ENCODE results near the gene PLEKHA7. TPM values are rescaled to one million over a fixed set of nuclear protein-coding genes. Genes with fewer than 3 reads are reported as not detected.
"Not testable (repeated sequence)": the region's sequence is repeated elsewhere in the genome, so short reads cannot be mapped to it uniquely, and the experiment has no call there.

PLEKHA7 gene
- total RNA-seq, 1 donor from 2014 or later = 77.1 TPM

DNA sequence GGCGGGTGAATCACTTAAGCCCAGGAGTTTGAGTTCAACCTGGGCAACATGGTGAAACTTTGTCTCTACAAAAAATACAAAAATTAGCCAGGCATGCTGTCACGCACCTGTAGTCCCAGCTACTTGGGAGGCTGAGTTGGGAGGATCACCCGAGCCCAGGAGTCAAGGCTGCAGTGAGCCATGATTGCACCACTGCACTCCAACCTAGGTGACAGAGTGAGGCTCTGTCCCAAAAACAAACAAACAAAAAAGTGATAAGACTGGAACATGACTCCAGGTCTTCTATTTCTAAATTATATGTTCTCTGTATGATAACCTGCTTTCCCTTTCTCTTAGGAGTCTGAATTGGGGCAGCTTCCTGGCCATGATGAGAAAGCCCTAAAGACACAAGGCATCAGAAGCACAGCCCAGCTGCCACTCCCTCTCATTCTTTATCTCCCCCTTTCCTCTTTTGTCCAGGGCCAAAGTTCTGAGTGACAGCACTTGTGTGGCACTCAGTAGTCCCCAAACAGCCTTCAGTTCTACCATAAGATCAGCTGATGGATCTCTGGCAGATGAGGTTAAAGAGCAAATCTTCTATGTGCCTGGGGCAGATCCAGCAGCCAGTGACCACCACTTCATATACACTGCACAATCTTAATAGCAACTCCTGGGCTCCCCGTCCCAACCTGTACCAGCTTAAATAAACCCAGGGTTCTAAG lies 139.8 kb downstream of the PLEKHA7 start:
- no peak overlapping the region for H3K27ac Mint-ChIP-seq
- no peaks in the 10 kb centered on the region for H3K27me3 Mint-ChIP-seq
- no peaks in the 10 kb centered on the region for H3K9me3 Mint-ChIP-seq (ENCODE audit: low read depth)
- TF ChIP-seq, protein P1, sequence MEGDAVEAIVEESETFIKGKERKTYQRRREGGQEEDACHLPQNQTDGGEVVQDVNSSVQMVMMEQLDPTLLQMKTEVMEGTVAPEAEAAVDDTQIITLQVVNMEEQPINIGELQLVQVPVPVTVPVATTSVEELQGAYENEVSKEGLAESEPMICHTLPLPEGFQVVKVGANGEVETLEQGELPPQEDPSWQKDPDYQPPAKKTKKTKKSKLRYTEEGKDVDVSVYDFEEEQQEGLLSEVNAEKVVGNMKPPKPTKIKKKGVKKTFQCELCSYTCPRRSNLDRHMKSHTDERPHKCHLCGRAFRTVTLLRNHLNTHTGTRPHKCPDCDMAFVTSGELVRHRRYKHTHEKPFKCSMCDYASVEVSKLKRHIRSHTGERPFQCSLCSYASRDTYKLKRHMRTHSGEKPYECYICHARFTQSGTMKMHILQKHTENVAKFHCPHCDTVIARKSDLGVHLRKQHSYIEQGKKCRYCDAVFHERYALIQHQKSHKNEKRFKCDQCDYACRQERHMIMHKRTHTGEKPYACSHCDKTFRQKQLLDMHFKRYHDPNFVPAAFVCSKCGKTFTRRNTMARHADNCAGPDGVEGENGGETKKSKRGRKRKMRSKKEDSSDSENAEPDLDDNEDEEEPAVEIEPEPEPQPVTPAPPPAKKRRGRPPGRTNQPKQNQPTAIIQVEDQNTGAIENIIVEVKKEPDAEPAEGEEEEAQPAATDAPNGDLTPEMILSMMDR (IDR thresholded peaks at IDR 0.05; ENCODE audit: unreplicated experiment) = no peak
- no peak for DNase-seq (ENCODE audit: low spot score, unreplicated experiment)
- peaks cover under 1% of the 10 kb centered on the region for H3K36me3 Mint-ChIP-seq (ENCODE audit: insufficient read depth)
- H3K4me1 Mint-ChIP-seq (ENCODE audit: low read depth) = peaks cover 36% of the 10 kb centered on the region
- H3K4me3 Mint-ChIP-seq (ENCODE audit: low read depth) = no peak overlapping the region

DNA sequence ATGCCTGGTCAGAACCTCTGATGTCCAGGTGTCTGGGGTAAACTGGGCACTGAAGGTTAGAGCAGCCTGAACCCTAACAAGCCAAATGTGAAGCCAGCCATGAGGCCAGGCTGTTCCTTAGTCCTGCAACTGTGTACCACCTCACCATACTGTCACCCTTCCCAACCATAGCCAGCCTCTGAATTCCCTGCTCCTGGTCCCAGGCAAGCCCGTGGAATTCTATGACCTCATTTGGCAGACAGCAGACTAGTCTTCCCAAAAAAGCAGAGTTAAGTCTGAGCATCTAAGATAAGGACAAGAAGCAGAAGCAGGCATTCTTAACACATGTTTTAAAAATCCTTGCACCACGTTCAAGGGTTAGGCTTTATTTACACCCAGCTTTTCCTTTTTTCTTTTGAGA lies 140.9 kb downstream of the PLEKHA7 start:
- H3K36me3 Mint-ChIP-seq (ENCODE audit: insufficient read depth) = peaks cover 6% of the 10 kb centered on the region
- no peak overlapping the region for H3K4me3 Mint-ChIP-seq (ENCODE audit: low read depth)
- TF ChIP-seq, protein P1 (IDR thresholded peaks at IDR 0.05; ENCODE audit: unreplicated experiment) = no peak
- peaks cover 27% of the 10 kb centered on the region for H3K4me1 Mint-ChIP-seq (ENCODE audit: low read depth)
- peak overlapping the region; percentile 73 for H3K27ac Mint-ChIP-seq
- H3K9me3 Mint-ChIP-seq (ENCODE audit: low read depth) = no peaks in the 10 kb centered on the region
- H3K27me3 Mint-ChIP-seq = no peaks in the 10 kb centered on the region
- DNase-seq (ENCODE audit: low spot score, unreplicated experiment) = no peak

DNA sequence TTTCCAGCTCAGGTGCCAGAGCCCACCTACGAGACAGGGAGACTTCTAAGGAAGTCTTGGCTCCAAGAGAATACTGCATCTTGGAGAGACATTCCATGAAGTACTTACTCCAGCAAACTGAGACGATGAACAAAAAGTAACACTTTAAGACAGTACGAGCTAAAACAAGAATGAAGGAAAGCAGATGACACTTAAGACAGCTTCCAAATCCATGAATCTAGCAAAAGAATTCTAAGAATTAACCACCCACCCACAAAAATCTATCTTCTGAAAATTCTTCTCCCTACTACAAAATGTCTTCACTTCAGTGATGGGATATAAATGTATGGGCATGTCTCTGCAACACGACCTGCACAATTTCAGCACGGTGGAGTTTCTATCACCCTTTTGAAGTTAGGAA lies 142.8 kb downstream of the PLEKHA7 start:
- no peak for DNase-seq (ENCODE audit: low spot score, unreplicated experiment)
- Mint-ChIP-seq H3K27me3 (no peaks in the 10 kb centered on the region), H3K27ac (no peak overlapping the region), H3K9me3 (ENCODE audit: low read depth) (no peaks in the 10 kb centered on the region), H3K4me3 (ENCODE audit: low read depth) (no peak overlapping the region), H3K36me3 (ENCODE audit: insufficient read depth) (peaks cover 15% of the 10 kb centered on the region), H3K4me1 (ENCODE audit: low read depth) (peaks cover 16% of the 10 kb centered on the region)
- TF ChIP-seq, protein P1 (IDR thresholded peaks at IDR 0.05; ENCODE audit: unreplicated experiment) = no peak

DNA sequence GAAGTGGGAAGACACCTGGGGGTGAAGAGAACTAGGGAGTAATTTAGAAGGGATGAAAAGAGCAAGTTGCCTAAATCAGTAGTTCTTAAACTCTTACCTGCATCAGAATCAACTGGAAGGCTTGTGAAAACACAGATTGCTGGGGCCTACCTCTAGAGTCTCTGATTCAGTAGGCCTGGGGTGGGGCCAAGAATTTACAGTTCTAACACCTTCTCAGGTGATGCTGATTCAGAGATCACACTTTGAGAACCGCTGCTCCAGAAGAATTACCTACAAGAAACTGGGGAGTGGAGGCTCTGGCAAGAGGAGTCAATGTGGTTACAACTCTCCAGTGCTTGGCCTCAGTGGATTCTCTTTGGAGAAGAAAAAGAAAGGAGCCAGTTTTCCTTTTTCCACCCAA lies 147.1 kb downstream of the PLEKHA7 start:
- TF ChIP-seq, protein P1 (IDR thresholded peaks at IDR 0.05; ENCODE audit: unreplicated experiment) = no peak
- peaks cover 6% of the 10 kb centered on the region for H3K9me3 Mint-ChIP-seq (ENCODE audit: low read depth)
- H3K27me3 Mint-ChIP-seq = no peaks in the 10 kb centered on the region
- H3K27ac Mint-ChIP-seq = peak overlapping the region; percentile 33
- DNase-seq (ENCODE audit: low spot score, unreplicated experiment) = no peak
- H3K4me3 Mint-ChIP-seq (ENCODE audit: low read depth) = no peak overlapping the region
- H3K4me1 Mint-ChIP-seq (ENCODE audit: low read depth) = peaks cover 8% of the 10 kb centered on the region
- H3K36me3 Mint-ChIP-seq (ENCODE audit: insufficient read depth) = peaks cover 22% of the 10 kb centered on the region

DNA sequence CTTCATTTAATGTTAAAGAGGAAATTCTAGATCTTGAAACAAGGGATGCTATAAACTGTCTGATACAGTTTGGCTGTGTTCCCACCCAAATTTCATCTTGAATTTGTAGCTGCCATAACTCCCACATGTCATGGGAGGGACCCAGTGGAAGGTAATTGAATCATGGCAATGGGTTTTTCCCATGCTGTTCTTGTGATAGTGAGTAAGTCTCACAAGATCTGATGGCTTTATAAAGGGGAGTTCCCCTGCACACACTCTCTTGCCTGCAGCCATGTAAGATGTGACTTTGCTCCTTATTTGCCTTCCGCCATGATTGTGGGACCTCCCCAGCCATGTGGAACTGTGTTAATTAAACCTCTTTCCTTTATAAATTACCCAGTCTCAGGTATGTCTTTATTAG lies 149.8 kb downstream of the PLEKHA7 start:
- peaks cover 22% of the 10 kb centered on the region for H3K36me3 Mint-ChIP-seq (ENCODE audit: insufficient read depth)
- not testable (repeated sequence) for H3K4me3 Mint-ChIP-seq (ENCODE audit: low read depth); H3K27ac Mint-ChIP-seq

DNA sequence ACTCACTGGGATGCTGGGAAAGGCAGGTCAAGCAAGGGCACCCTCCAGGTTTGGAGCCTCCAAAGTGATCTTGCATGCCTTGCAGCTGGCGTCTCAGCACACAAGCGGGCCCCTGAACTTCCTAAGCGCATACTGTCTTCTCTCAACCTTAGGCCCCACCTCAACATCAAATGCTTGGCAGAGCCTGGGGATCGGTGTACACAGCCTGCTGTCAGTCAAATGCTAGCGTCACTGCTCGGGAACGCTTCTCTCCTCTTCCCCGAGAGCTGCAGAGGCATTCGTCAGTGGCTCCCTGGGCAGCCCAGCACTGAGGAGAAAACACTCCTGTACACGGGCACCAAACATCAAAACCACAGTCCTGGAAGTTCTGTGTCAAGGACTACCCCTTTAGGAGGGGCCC lies 150.8 kb downstream of the PLEKHA7 start:
- Mint-ChIP-seq H3K4me1 (ENCODE audit: low read depth) (peaks cover 19% of the 10 kb centered on the region), H3K27me3 (no peaks in the 10 kb centered on the region), H3K27ac (no peak overlapping the region), H3K4me3 (ENCODE audit: low read depth) (no peak overlapping the region), H3K36me3 (ENCODE audit: insufficient read depth) (peaks cover 17% of the 10 kb centered on the region), H3K9me3 (ENCODE audit: low read depth) (peaks cover 6% of the 10 kb centered on the region)
- TF ChIP-seq, protein P1 (IDR thresholded peaks at IDR 0.05; ENCODE audit: unreplicated experiment) = no peak
- no peak for DNase-seq (ENCODE audit: low spot score, unreplicated experiment)

More for the DNA sequence above, 149.8 kb downstream of the PLEKHA7 start:
- H3K4me1 Mint-ChIP-seq (ENCODE audit: low read depth) = peaks cover 19% of the 10 kb centered on the region
- not testable (repeated sequence) for DNase-seq (ENCODE audit: low spot score, unreplicated experiment); H3K27me3 Mint-ChIP-seq; H3K9me3 Mint-ChIP-seq (ENCODE audit: low read depth)
